GM21526 (cell line): Measurements from ENCODE around the gene PDIA4.
"Not testable (repeated sequence)": the region's sequence is repeated elsewhere in the genome, so short reads cannot be mapped to it uniquely, and the experiment has no call there.

Experiments used
- ATAC-seq: cut with Tn5 transposase; IDR thresholded peaks from one replicate; pipeline ENCODE4 v1.9.1; 2021; ENCODE audit warnings: moderate library complexity; ENCODE audit not compliant: unreplicated experiment, low FRiP score

PDIA4 gene

GRCh38 chr7:149028346-149029109 lies at the start of gene PDIA4:
TSS of gene PDIA4 (minus strand) at chr7:149028505. CDS start at chr7:149028408, 97 bp downstream.
- peak; percentile 92 for ATAC-seq

- ATAC-seq, result no peak
Observed at GRCh38 chr7:149077594-149077993, 49.3 kb upstream of the PDIA4 start.

GRCh38 chr7:149075286-149075685 lies 47.0 kb upstream of the PDIA4 start:
- no peak for ATAC-seq

GRCh38 chr7:149074116-149074885 lies 46.0 kb upstream of the PDIA4 start:
- ATAC-seq, result no peak

GRCh38 chr7:149072438-149072775 lies 44.1 kb upstream of the PDIA4 start:
- no peak for ATAC-seq

- no peak for ATAC-seq
Observed at GRCh38 chr7:149071641-149072437, 43.5 kb upstream of the PDIA4 start.

- ATAC-seq, result no peak
Observed at GRCh38 chr7:149071182-149071635, 42.9 kb upstream of the PDIA4 start.

GRCh38 chr7:149070372-149071125 lies 42.2 kb upstream of the PDIA4 start:
- ATAC-seq, result no peak

- no peak for ATAC-seq
Observed at GRCh38 chr7:149067869-149068268, 39.6 kb upstream of the PDIA4 start.

GRCh38 chr7:149063476-149063875 lies 35.2 kb upstream of the PDIA4 start:
- no peak for ATAC-seq

- ATAC-seq, result not testable (repeated sequence)
Observed at GRCh38 chr7:149062217-149062899, 34.1 kb upstream of the PDIA4 start.

GRCh38 chr7:149060156-149060555 lies 31.9 kb upstream of the PDIA4 start:
- no peak for ATAC-seq

- no peak for ATAC-seq
Observed at GRCh38 chr7:149053885-149054284, 25.6 kb upstream of the PDIA4 start.

GRCh38 chr7:149053384-149053783 lies 25.1 kb upstream of the PDIA4 start:
- no peak for ATAC-seq

- no peak for ATAC-seq
Observed at GRCh38 chr7:149050941-149051340, 22.6 kb upstream of the PDIA4 start.

GRCh38 chr7:149048805-149049204 lies 20.5 kb upstream of the PDIA4 start:
- no peak for ATAC-seq

GRCh38 chr7:149046416-149046815 lies 18.1 kb upstream of the PDIA4 start:
- no peak for ATAC-seq

- no peak for ATAC-seq
Observed at GRCh38 chr7:149043936-149044335, 15.6 kb upstream of the PDIA4 start.

- no peak for ATAC-seq
Observed at GRCh38 chr7:149041350-149041749, 13.0 kb upstream of the PDIA4 start.

- ATAC-seq, result not testable (repeated sequence)
Observed at GRCh38 chr7:149038641-149039040, 10.3 kb upstream of the PDIA4 start.
